GM23248 (cell line): ENCODE data around the gene COPA.

ENCODE experiments used
- EZH2 ChIP-seq: fragments of 200-600 bp; sonication (generic); IDR thresholded peaks from 2 replicates; pipeline ENCODE4 v1.6.1; 2018; ENCODE audit warnings: antibody characterized with exemption, mild to moderate bottlenecking; ENCODE audit not compliant: insufficient read depth, poor library complexity, severe bottlenecking
- EZH2phosphoT487 ChIP-seq: fragments of 200-600 bp; sonication (generic); IDR thresholded peaks from 2 replicates; pipeline ENCODE4 v1.6.1; 2018; ENCODE audit warnings: antibody characterized with exemption, moderate library complexity, mild to moderate bottlenecking, low read depth; ENCODE audit not compliant: insufficient read depth

DNA sequence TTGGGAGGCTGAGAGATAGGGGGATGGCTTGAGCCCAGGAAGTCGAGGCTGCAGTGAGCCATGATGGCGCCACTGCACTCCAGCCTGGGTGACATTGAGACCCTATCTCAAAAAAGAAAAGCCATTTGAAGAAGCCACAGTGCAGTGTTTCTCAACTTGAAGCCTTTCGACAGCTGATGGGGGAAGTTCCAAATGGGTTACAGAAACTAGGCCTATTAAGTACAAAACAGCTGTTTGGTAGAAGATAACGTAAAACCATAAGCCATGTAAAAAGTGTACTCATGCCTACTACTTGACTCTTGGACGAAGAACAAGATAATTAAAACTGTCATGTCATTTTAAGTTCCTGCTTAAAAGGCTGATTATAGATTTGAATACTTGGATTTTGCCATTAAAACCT lies 16.6 kb downstream of the COPA start:
- TF ChIP-seq EZH2 (no peak), EZH2phosphoT487 (no peak)
